HFFc6 (cell line): ENCODE data around the gene AGMO. TPM values are rescaled to one million over a fixed set of nuclear protein-coding genes. Genes with fewer than 3 reads are reported as not detected.

ENCODE experiments used
- DNase-seq: peaks from one replicate; pipeline ENCODE4 v3.0.0-alpha.2; 2018
- H3K27ac Mint-ChIP-seq: 2 replicates; pipeline ENCODE4 v1.8.0; 2020; ENCODE audit warnings: mild to moderate bottlenecking, mixed read lengths
- H3K27me3 Mint-ChIP-seq: 2 replicates; pipeline ENCODE4 v1.8.0; 2021; ENCODE audit warnings: mild to moderate bottlenecking, moderate library complexity, mixed read lengths; ENCODE audit not compliant: insufficient read depth
- H3K36me3 Mint-ChIP-seq: 2 replicates; pipeline ENCODE4 v1.8.0; 2021; ENCODE audit warnings: low read depth, mixed read lengths
- H3K4me1 Mint-ChIP-seq: 2 replicates; pipeline ENCODE4 v1.8.0; 2020; ENCODE audit warnings: low read depth, mixed read lengths
- H3K4me3 Mint-ChIP-seq: 2 replicates; pipeline ENCODE4 v1.8.0; 2020; ENCODE audit warnings: mild to moderate bottlenecking, moderate library complexity, mixed read lengths
- H3K9me3 Mint-ChIP-seq: 2 replicates; pipeline ENCODE4 v1.8.0; 2020; ENCODE audit warnings: mild to moderate bottlenecking, mixed read lengths
- total RNA-seq, 6 experiments: library from RNA; stranded (reverse); fragmentation: NEBNext Ultra II Directional; extraction: Animal tissue kit (Norgen Biotek cat#: 25700); gene quantifications; 2 replicates in 1 of 6; 3 replicates in 5 of 6; pipeline ENCODE4 v1.2.3, GENCODE V29; 2021
- TF ChIP-seq, protein P1 (sequence below): fragments of 200-600 bp; sonication (generic); IDR thresholded peaks from 2 replicates; pipeline ENCODE4 v1.5.0; 2021; ENCODE audit warnings: antibody characterized with exemption, mild to moderate bottlenecking

Gene AGMO
- total RNA-seq, 6 experiments from 2014 or later: 0.07 to 0.09 TPM; not detected in 4

DNA sequence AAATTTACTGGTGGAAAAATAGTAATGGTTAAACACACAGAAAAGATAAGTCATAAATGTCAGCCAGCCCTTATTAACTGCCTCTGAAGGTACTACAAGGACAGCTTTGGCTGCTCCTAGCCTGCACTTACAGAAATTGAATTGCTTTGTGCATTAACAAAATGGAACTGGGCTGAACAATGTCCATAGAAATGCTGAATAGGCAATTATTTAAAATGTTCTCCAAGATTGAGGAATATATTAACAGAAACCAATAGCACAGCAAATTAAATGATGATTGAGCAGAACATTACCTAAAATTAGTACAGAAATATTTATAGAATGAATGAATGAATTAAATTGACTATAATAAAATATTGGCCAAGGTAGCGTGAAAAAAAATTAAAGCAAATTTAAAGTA lies 42.4 kb upstream of the AGMO start:
- Mint-ChIP-seq H3K27me3 (no peaks in the 10 kb centered on the region), H3K4me3 (no peak overlapping the region), H3K27ac (no peak overlapping the region), H3K9me3 (0 out of 2 replicates have a peak, but pooled peaks cover 3% of the 10 kb centered on the region), H3K36me3 (no peaks in the 10 kb centered on the region), H3K4me1 (no peaks in the 10 kb centered on the region)
- no peak for DNase-seq
- TF ChIP-seq, protein P1, sequence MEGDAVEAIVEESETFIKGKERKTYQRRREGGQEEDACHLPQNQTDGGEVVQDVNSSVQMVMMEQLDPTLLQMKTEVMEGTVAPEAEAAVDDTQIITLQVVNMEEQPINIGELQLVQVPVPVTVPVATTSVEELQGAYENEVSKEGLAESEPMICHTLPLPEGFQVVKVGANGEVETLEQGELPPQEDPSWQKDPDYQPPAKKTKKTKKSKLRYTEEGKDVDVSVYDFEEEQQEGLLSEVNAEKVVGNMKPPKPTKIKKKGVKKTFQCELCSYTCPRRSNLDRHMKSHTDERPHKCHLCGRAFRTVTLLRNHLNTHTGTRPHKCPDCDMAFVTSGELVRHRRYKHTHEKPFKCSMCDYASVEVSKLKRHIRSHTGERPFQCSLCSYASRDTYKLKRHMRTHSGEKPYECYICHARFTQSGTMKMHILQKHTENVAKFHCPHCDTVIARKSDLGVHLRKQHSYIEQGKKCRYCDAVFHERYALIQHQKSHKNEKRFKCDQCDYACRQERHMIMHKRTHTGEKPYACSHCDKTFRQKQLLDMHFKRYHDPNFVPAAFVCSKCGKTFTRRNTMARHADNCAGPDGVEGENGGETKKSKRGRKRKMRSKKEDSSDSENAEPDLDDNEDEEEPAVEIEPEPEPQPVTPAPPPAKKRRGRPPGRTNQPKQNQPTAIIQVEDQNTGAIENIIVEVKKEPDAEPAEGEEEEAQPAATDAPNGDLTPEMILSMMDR: no peak

DNA sequence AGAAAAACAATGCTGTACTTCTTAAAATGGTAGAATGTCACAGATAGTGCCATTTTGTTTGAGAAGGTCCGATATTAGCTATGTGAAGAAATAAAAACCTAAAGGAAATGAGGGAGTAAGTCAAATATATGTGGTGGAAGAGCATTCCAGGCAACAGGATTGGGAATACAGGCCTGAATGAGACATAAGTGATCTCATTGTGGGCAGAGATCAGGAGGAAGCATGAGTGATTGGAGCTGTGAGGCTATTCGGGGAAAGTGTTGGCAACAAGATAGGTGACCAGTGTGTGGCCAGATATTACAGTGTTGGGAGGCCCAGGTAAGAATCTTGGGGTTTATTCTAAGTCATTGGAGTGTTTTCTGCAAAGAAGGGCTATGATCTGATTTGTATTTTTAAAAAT lies 41.3 kb upstream of the AGMO start:
- no peak for DNase-seq
- H3K27ac Mint-ChIP-seq: no peak overlapping the region

DNA sequence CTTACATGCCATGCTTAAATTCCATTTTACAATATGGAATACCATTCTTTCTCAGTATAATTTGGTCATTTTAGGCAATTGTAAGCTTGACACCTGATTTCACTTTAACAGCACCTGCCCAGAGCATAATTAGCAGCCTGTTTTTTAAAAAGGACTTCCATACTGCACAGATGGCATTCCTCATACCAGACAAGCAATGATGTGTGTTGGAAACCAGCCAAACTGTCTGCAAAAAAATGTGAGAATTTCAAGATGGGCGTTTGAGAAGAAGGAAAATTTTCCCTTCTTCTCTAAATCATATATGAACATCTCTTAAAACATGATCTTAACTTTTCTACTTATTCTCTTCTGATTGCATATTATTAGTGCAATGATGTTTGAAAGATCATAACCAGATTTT lies 40.4 kb upstream of the AGMO start:
- Mint-ChIP-seq H3K36me3 (no peaks in the 10 kb centered on the region), H3K4me3 (no peak overlapping the region), H3K9me3 (0 out of 2 replicates have a peak, but pooled peaks cover 3% of the 10 kb centered on the region), H3K27ac (no peak overlapping the region), H3K27me3 (no peaks in the 10 kb centered on the region), H3K4me1 (no peaks in the 10 kb centered on the region)
- TF ChIP-seq, protein P1: no peak
- DNase-seq: no peak

More for the DNA sequence above, 41.3 kb upstream of the AGMO start:
- Mint-ChIP-seq H3K27me3 (no peaks in the 10 kb centered on the region), H3K4me3 (no peak overlapping the region), H3K4me1 (no peaks in the 10 kb centered on the region), H3K36me3 (no peaks in the 10 kb centered on the region), H3K9me3 (0 out of 2 replicates have a peak, but pooled peaks cover 3% of the 10 kb centered on the region)
- TF ChIP-seq, protein P1: no peak

DNA sequence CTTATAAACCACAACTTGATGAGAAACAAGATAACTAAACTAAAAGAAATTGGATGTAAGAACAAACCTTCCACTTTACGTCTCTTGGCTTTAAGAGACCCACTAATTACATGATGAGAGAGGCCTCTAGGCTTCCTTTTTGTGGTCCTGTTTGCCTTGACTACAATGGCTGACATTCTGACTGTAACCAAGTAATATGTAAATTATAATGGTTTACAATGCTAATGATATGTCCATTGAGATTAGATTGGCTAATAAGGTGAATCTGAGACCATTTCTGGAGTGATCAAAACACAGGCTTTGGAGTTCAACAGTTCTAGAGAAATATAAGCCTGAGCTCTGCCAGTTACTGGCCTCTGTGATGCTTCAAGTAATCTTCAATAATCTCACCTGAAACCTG lies 39.4 kb upstream of the AGMO start:
- no peak overlapping the region for H3K27ac Mint-ChIP-seq
- no peaks in the 10 kb centered on the region for H3K27me3 Mint-ChIP-seq
- DNase-seq: no peak
- H3K4me3 Mint-ChIP-seq: no peak overlapping the region
- 0 out of 2 replicates have a peak, but pooled peaks cover 3% of the 10 kb centered on the region for H3K9me3 Mint-ChIP-seq
- H3K4me1 Mint-ChIP-seq: no peaks in the 10 kb centered on the region
- H3K36me3 Mint-ChIP-seq: no peaks in the 10 kb centered on the region
- TF ChIP-seq, protein P1: no peak

DNA sequence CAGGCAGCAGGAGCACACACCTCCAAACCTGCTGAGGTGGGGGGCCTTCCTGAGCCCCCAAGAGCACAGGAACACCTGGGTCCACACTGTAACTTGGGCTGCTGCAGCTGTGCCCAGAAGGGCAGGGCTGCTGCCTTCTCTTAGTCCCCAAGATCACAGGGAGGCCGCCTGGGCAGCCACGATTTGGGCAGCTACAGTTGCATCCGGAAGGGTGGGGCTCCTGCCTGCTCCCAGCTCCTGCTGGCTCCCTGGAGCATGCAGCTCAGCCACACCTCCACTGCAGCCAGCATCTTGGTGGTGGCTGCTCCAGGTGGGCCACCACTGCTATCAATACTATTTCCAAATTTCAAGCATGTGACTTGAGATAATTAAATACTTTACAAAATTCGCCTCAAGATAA lies 38.5 kb upstream of the AGMO start:
- H3K27me3 Mint-ChIP-seq: no peaks in the 10 kb centered on the region
- no peaks in the 10 kb centered on the region for H3K36me3 Mint-ChIP-seq
- no peak for DNase-seq
- H3K9me3 Mint-ChIP-seq: 0 out of 2 replicates have a peak, but pooled peaks cover 3% of the 10 kb centered on the region
- TF ChIP-seq, protein P1: no peak
- no peak overlapping the region for H3K4me3 Mint-ChIP-seq
- H3K4me1 Mint-ChIP-seq: no peaks in the 10 kb centered on the region
- no peak overlapping the region for H3K27ac Mint-ChIP-seq

DNA sequence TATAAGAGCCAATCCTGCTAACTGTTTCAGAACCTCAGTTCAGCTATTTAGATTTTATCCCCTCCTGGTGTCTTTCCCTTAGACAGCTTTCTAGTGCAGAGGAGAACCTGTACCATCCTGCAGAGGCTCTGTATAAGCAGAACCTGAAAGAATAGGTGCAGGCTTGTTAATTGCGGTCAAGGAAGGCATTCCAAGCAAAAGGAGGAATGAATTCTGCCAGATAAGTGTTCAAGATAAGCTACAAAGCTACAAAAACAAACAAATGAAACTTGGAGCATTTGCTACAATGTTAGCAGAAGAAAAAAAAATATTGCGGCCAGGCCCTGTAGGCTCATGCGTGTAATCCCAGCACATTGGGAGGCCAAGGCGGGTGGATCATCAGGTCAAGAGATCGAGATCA lies 32.6 kb upstream of the AGMO start:
- H3K4me1 Mint-ChIP-seq: no peaks in the 10 kb centered on the region
- no peaks in the 10 kb centered on the region for H3K36me3 Mint-ChIP-seq
- H3K9me3 Mint-ChIP-seq: 0 out of 2 replicates have a peak, but pooled peaks cover 2% of the 10 kb centered on the region
- no peak overlapping the region for H3K4me3 Mint-ChIP-seq
- DNase-seq: no peak
- TF ChIP-seq, protein P1: no peak
- H3K27me3 Mint-ChIP-seq: no peaks in the 10 kb centered on the region
- H3K27ac Mint-ChIP-seq: no peak overlapping the region
